HG03565 (cell line): ENCODE results near the gene ATG13.
A peak's percentile ranks its signal among the peaks of the same experiment; 100 is the strongest.
"Not testable (repeated sequence)": the region's sequence is repeated elsewhere in the genome, so short reads cannot be mapped to it uniquely, and the experiment has no call there.

ENCODE experiments used
- ATAC-seq: cut with Tn5 transposase; IDR thresholded peaks from one replicate; pipeline ENCODE4 v1.9.1; 2021; ENCODE audit warnings: mild to moderate bottlenecking, moderate library complexity; ENCODE audit not compliant: unreplicated experiment

ATG13 gene

GRCh38 chr11:46617134-46617971, at the start of gene ATG13, which contains the start of gene HARBI1:
Gene ATG13, plus strand, starts transcription at chr11:46617553. Its CDS starts 26,739 bp downstream, at chr11:46644292.
Gene HARBI1, minus strand, starts transcription at chr11:46617227. Its CDS starts 990 bp downstream, at chr11:46616237.
- peak; percentile 90 for ATAC-seq

GRCh38 chr11:46570790-46571398, 46.5 kb upstream of the ATG13 start:
- ATAC-seq, result no peak

GRCh38 chr11:46574656-46575055, 42.7 kb upstream of the ATG13 start:
- no peak for ATAC-seq

GRCh38 chr11:46577058-46577457, 40.3 kb upstream of the ATG13 start:
- no peak for ATAC-seq

GRCh38 chr11:46582588-46582987, 34.8 kb upstream of the ATG13 start:
- no peak for ATAC-seq

- not testable (repeated sequence) for ATAC-seq
Observed at GRCh38 chr11:46583513-46583912, 33.8 kb upstream of the ATG13 start.

- ATAC-seq, result no peak
Observed at GRCh38 chr11:46588131-46588530, 29.2 kb upstream of the ATG13 start.

GRCh38 chr11:46588915-46589314, 28.4 kb upstream of the ATG13 start:
- no peak for ATAC-seq

GRCh38 chr11:46590740-46591605, 26.4 kb upstream of the ATG13 start:
- no peak for ATAC-seq

- peak; percentile 67 for ATAC-seq
Observed at GRCh38 chr11:46593550-46594373, 23.6 kb upstream of the ATG13 start, which contains the start of gene AMBRA1. Gene AMBRA1, minus strand, starts transcription at chr11:46594023. Its CDS starts 45,643 bp downstream, at chr11:46548380.

GRCh38 chr11:46594374-46594700, 23.0 kb upstream of the ATG13 start:
- ATAC-seq, result no peak

- no peak for ATAC-seq
Observed at GRCh38 chr11:46594785-46595184, 22.6 kb upstream of the ATG13 start.

- ATAC-seq, result no peak
Observed at GRCh38 chr11:46597155-46597554, 20.2 kb upstream of the ATG13 start.

GRCh38 chr11:46597609-46598219, 19.6 kb upstream of the ATG13 start:
- no peak for ATAC-seq

- no peak for ATAC-seq
Observed at GRCh38 chr11:46599340-46600193, 17.8 kb upstream of the ATG13 start.

- no peak for ATAC-seq
Observed at GRCh38 chr11:46600194-46600960, 17.0 kb upstream of the ATG13 start.

GRCh38 chr11:46601129-46601528, 16.2 kb upstream of the ATG13 start:
- ATAC-seq, result no peak

GRCh38 chr11:46603704-46604308, 13.5 kb upstream of the ATG13 start:
- ATAC-seq, result no peak
